ENCODE results near the gene CENATAC.
"Not testable (repeated sequence)": the region's sequence is repeated elsewhere in the genome, so short reads cannot be mapped to it uniquely, and the experiment has no call there.

The CENATAC gene

DNA sequence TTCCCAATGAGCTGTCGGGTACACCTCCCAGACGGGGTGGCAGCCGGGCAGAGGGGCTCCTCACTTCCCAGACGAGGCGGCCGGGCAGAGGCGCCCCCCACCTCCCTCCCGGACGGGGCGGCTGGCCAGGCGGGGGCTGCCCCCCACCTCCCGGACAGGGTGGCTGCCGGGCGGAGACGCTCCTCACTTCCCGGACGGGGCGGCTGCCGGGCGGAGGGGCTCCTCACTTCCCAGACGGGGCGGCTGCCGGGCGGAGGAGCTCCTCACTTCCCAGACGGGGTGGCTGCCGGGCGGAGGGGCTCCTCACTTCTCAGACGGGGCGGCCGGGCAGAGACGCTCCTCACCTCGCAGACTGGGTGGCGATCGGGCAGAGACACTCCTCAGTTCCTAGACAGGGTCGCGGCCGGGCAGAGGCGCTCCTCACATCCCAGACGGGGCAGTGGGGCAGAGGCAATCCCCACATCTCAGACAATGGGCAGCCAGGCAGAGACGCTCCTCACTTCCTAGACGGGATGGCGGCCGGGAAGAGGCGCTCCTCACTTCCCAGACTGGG is 6.4 kb upstream of the CENATAC start:
- H3K4me1 ChIP-seq (ENCODE audit: control insufficient read depth, insufficient read depth, low read length); H3K27me3 ChIP-seq (ENCODE audit: control insufficient read depth, insufficient read depth, low read length, poor library complexity, severe bottlenecking); H3K4me3 ChIP-seq (ENCODE audit: insufficient read depth, low read depth, low read length); H3K27ac ChIP-seq (ENCODE audit: insufficient read depth, low read depth, low read length, poor library complexity, severe bottlenecking); H3K9me3 ChIP-seq (ENCODE audit: control insufficient read depth, low read length); H3K36me3 ChIP-seq (ENCODE audit: control insufficient read depth, insufficient read depth, low read length): not testable (repeated sequence)
- WGBS, 2 experiments, result 94 to 95% methylated on average over 42 to 44 of the region's 44 CpGs

DNA sequence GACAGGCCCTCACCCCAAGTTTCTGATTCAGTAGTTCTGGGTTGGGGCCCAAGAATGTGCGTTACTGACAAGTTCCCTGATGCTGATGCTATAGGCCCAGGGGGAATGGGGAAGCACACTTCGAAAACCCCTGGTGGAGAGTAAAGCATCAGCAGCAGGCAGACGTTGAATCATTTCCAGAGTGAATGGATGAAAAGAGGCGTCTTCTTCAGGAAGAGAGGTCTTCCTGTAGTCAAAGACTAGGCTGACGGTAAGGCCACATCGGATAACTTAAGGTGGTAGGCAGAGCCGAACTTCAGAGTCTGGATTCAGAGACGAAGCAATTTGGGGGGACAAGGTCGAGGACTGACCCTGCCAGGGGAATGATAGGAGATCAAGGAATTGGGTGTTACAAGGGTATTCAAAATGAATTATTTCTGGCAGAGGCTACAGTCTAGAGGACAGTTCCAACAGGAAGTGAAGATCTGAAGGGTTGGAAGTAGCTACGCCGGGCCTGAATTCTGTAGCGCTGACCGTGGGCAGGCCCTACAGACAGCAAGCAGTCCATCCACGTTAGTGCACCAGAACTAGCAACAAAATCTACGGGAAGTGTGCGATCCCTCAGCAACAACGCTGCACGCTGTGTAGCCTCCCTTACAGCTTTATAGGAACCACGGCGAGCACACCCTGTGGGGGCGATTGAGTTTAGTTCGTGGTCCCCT is 862 bp upstream of the CENATAC start:
- Histone ChIP-seq H3K27me3 (ENCODE audit: control insufficient read depth, insufficient read depth, low read length, poor library complexity, severe bottlenecking) (no peaks in the 10 kb centered on the region), H3K4me1 (ENCODE audit: control insufficient read depth, insufficient read depth, low read length) (peaks cover 7% of the 10 kb centered on the region), H3K27ac (ENCODE audit: insufficient read depth, low read depth, low read length, poor library complexity, severe bottlenecking) (no peak overlapping the region), H3K36me3 (ENCODE audit: control insufficient read depth, insufficient read depth, low read length) (peaks cover 8% of the 10 kb centered on the region), H3K9me3 (ENCODE audit: control insufficient read depth, low read length) (no peaks in the 10 kb centered on the region), H3K4me3 (ENCODE audit: insufficient read depth, low read depth, low read length) (peak overlapping the region; percentile 99)
- 29 to 30% methylated on average over 22 of the region's 22 CpGs for WGBS, 2 experiments

DNA sequence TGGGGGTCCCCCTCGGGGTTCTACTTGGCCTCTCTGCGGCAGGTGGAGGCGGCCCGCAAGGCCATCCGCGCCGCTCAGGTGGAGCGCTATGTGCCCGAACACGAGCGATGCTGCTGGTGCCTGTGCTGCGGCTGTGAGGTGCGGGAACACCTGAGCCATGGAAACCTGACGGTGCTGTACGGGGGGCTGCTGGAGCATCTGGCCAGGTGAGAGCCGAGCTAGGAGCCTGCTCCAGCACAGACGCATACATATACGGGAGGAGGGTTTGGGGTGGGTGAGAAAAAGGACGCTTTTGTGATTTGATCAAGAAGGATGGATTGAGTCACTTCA is 415 bp downstream of the CENATAC start:
- WGBS, 2 experiments, result 1% methylated on average over 19 of the region's 19 CpGs
- Histone ChIP-seq H3K36me3 (ENCODE audit: control insufficient read depth, insufficient read depth, low read length) (peaks cover 8% of the 10 kb centered on the region), H3K9me3 (ENCODE audit: control insufficient read depth, low read length) (no peaks in the 10 kb centered on the region), H3K27me3 (ENCODE audit: control insufficient read depth, insufficient read depth, low read length, poor library complexity, severe bottlenecking) (no peaks in the 10 kb centered on the region), H3K4me1 (ENCODE audit: control insufficient read depth, insufficient read depth, low read length) (peaks cover 7% of the 10 kb centered on the region), H3K4me3 (ENCODE audit: insufficient read depth, low read depth, low read length) (peak overlapping the region; percentile 99), H3K27ac (ENCODE audit: insufficient read depth, low read depth, low read length, poor library complexity, severe bottlenecking) (peak overlapping the region; percentile 44)

DNA sequence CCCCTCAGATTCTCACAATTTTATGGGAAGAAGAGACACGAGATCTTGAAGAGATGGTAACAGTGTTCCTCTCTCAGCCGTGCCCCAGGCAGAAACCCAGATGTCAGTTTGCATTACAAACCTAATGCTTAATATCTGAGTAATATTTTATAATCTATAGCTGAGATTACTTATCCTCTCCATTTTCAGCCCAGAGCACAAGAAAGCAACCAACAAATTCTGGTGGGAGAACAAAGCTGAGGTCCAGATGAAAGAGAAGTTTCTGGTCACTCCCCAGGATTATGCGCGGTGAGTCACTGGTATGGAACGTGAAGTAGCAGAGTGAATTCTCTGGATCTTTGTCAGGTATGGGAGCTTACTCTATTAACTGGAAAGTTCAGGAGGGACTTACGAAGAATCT is 884 bp downstream of the CENATAC start:
- Histone ChIP-seq H3K36me3 (ENCODE audit: control insufficient read depth, insufficient read depth, low read length) (peaks cover 4% of the 10 kb centered on the region), H3K9me3 (ENCODE audit: control insufficient read depth, low read length) (no peaks in the 10 kb centered on the region), H3K4me1 (ENCODE audit: control insufficient read depth, insufficient read depth, low read length) (peaks cover 7% of the 10 kb centered on the region), H3K27ac (ENCODE audit: insufficient read depth, low read depth, low read length, poor library complexity, severe bottlenecking) (peak overlapping the region; percentile 32), H3K4me3 (ENCODE audit: insufficient read depth, low read depth, low read length) (peak overlapping the region; percentile 99), H3K27me3 (ENCODE audit: control insufficient read depth, insufficient read depth, low read length, poor library complexity, severe bottlenecking) (no peaks in the 10 kb centered on the region)
- WGBS, 2 experiments, result 33 to 38% methylated on average over 5 to 6 of the region's 6 CpGs

DNA sequence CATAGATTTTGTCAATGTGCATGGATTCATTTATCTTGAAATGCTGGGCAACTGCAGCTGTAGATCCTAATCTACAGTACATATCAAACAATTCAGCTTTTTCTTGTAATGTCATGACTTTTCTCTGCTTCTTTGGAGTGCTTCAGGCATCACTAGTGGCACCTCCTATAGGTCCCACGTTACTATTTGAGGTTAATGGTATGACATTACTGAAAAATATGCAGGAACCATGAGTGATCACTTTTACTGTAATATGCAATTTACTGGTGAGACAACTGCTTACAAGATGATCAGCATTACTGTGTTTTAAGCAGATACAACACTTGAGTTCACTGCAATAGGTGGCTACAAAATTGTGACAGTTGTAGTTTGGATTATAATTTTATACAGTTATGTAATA is 3.0 kb downstream of the CENATAC start:
- 94 to 100% methylated on average over 1 of the region's 1 CpG for WGBS, 2 experiments
- Histone ChIP-seq H3K9me3 (ENCODE audit: control insufficient read depth, low read length) (no peaks in the 10 kb centered on the region), H3K36me3 (ENCODE audit: control insufficient read depth, insufficient read depth, low read length) (peaks cover 4% of the 10 kb centered on the region), H3K27me3 (ENCODE audit: control insufficient read depth, insufficient read depth, low read length, poor library complexity, severe bottlenecking) (no peaks in the 10 kb centered on the region), H3K27ac (ENCODE audit: insufficient read depth, low read depth, low read length, poor library complexity, severe bottlenecking) (no peak overlapping the region), H3K4me1 (ENCODE audit: control insufficient read depth, insufficient read depth, low read length) (peaks cover 7% of the 10 kb centered on the region), H3K4me3 (ENCODE audit: insufficient read depth, low read depth, low read length) (no peak overlapping the region)

DNA sequence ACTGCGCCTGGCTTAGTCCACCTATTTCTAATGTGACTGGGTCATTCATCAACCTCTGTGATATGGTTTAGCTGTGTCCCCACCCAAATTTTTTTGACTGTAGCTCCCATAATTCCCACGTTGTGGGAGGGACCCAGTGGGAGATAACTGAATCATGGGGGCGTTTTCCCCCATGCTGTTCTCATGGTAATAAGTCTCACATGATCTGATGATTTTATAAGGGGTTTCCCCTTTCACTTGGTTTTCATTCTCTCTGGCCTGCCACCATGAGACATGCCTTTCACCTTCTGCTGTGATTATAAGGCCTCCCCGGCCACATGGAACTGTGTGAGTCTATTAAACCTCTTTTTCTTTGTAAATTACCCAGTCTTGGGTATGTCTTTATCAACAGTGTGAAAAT is 8.7 kb downstream of the CENATAC start:
- peaks cover 14% of the 10 kb centered on the region for H3K36me3 ChIP-seq (ENCODE audit: control insufficient read depth, insufficient read depth, low read length)
- WGBS, 2 experiments, result 95 to 98% methylated on average over 4 of the region's 4 CpGs
- no peaks in the 10 kb centered on the region for H3K9me3 ChIP-seq (ENCODE audit: control insufficient read depth, low read length)
- H3K27ac ChIP-seq (ENCODE audit: insufficient read depth, low read depth, low read length, poor library complexity, severe bottlenecking), result no peak overlapping the region
- H3K27me3 ChIP-seq (ENCODE audit: control insufficient read depth, insufficient read depth, low read length, poor library complexity, severe bottlenecking), result no peaks in the 10 kb centered on the region
- H3K4me1 ChIP-seq (ENCODE audit: control insufficient read depth, insufficient read depth, low read length), result no peaks in the 10 kb centered on the region
- H3K4me3 ChIP-seq (ENCODE audit: insufficient read depth, low read depth, low read length), result no peak overlapping the region

DNA sequence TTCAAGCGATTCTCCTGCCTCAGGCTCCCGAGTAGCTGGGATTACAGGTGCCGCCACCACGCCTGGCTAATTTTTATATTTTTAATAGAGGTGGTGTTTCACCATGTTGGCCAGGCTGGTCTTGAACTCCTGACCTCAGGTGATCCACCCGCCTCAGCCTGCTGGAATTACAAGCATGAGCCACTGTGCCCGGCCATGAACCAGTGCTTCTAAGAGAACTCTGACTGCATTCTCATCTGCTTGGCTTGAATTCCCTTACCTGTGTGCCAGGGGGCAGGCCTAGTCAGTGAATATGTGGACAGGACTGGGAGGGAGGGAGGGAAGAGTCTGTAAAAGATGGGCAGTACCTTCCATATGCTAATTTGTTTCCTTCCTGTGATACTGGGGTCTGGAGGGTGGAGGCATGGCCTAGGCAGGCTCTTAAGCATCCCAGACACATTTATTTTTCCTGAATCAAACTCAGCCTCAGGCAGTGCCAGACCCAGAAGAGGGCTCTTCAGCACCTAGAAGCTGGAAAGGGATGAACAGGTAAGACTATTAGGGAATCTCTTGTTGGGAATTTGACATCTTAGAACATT is 13.6 kb downstream of the CENATAC start:
- WGBS, 2 experiments, result 95 to 96% methylated on average over 6 of the region's 6 CpGs
- no peaks in the 10 kb centered on the region for H3K27me3 ChIP-seq (ENCODE audit: control insufficient read depth, insufficient read depth, low read length, poor library complexity, severe bottlenecking)
- H3K36me3 ChIP-seq (ENCODE audit: control insufficient read depth, insufficient read depth, low read length), result peaks cover 44% of the 10 kb centered on the region
- no peak overlapping the region for H3K4me3 ChIP-seq (ENCODE audit: insufficient read depth, low read depth, low read length)
- peaks cover 3% of the 10 kb centered on the region for H3K4me1 ChIP-seq (ENCODE audit: control insufficient read depth, insufficient read depth, low read length)
- H3K27ac ChIP-seq (ENCODE audit: insufficient read depth, low read depth, low read length, poor library complexity, severe bottlenecking), result no peak overlapping the region
- no peaks in the 10 kb centered on the region for H3K9me3 ChIP-seq (ENCODE audit: control insufficient read depth, low read length)

DNA sequence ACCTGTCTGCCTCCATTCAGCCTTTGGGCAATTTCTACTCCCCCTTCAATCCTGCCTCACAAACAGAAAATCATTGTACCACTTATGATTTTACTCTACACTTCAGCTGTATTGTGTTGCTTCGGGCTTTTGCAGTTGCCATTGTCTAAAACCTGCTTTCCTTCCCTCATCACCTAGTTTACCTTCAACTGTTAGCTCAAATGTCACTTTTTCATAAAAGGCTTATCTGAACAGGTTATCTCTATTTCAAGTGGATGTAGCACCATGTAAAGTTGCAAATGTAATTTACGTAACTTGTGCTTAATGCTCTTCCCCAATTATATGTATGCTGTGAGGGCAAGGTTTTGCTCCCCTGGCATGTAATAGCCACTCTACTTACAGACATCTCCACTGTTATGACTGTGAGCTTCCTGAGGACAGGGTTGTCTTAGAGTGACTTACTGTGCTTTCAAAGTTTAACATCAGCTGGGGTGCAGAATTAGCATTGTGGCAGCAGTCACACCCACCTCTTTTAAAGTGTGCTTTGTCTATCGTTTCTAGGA is 14.8 kb downstream of the CENATAC start:
- WGBS, 2 experiments, result 93 to 98% methylated on average over 3 of the region's 3 CpGs
- Histone ChIP-seq H3K27ac (ENCODE audit: insufficient read depth, low read depth, low read length, poor library complexity, severe bottlenecking) (no peak overlapping the region), H3K27me3 (ENCODE audit: control insufficient read depth, insufficient read depth, low read length, poor library complexity, severe bottlenecking) (no peaks in the 10 kb centered on the region), H3K9me3 (ENCODE audit: control insufficient read depth, low read length) (no peaks in the 10 kb centered on the region), H3K4me3 (ENCODE audit: insufficient read depth, low read depth, low read length) (no peak overlapping the region), H3K4me1 (ENCODE audit: control insufficient read depth, insufficient read depth, low read length) (peaks cover 5% of the 10 kb centered on the region), H3K36me3 (ENCODE audit: control insufficient read depth, insufficient read depth, low read length) (peaks cover 42% of the 10 kb centered on the region)

DNA sequence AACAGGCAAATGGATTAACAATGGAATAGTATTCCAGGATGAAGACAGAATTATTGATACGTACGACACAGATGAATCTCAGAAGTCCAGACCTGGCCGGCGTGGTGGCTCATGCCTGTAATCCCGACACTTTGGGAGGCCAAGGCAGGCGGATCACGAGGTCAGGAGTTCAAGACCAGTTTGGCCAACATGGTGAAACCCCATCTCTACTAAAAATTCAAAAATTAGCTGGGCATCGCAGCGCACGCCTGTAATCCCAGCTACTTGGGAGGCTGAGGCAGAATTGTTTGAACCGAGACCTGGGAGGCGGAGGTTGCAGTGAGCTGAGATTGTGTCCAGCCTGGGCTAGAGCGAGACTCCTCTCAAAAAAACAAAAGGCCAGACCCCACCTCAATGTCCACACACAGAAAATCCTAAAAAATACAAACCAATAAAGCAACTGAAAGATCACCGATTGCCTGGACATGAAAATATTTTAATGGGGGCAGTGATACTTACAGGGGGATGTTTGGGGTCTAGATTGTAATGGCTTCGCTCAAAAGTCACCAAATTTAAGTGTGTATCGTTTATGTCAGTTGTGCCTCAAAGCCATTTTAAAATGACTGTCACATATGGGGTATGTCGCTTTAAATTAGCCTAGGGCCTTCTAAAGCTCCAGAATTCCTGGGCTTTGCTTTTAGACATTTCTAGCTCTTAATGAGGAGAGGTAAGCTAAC is 16.4 kb downstream of the CENATAC start:
- peaks cover 41% of the 10 kb centered on the region for H3K36me3 ChIP-seq (ENCODE audit: control insufficient read depth, insufficient read depth, low read length)
- H3K4me3 ChIP-seq (ENCODE audit: insufficient read depth, low read depth, low read length), result no peak overlapping the region
- WGBS, 2 experiments, result 90% methylated on average over 17 of the region's 17 CpGs
- peaks cover 5% of the 10 kb centered on the region for H3K4me1 ChIP-seq (ENCODE audit: control insufficient read depth, insufficient read depth, low read length)
- H3K27me3 ChIP-seq (ENCODE audit: control insufficient read depth, insufficient read depth, low read length, poor library complexity, severe bottlenecking), result no peaks in the 10 kb centered on the region
- H3K9me3 ChIP-seq (ENCODE audit: control insufficient read depth, low read length), result no peaks in the 10 kb centered on the region
- H3K27ac ChIP-seq (ENCODE audit: insufficient read depth, low read depth, low read length, poor library complexity, severe bottlenecking), result no peak overlapping the region

DNA sequence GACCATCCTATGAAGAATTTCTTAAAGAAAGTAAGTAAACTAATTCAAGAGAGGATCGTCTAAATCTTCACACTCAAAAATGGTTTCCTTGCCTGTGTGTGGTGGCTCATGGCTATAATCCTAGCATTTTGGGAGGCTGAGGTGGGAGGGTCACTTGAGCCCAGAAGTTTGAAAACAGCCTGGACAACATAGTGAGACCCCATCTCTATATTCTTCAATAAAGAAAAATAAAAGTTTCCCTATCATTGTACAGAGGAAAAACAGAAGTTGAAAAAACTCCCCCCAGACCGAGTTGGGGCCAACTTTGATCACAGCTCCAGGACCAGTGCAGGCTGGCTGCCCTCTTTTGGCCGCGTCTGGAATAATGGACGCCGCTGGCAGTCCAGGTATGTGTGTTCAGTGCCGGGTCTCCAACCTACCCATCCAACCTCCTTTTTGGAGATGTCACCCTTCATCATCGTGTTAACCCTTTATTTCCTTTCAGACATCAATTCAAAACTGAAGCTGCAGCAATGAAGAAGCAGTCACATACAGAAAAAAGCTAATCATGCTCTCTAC is 17.2 kb downstream of the CENATAC start:
- no peak overlapping the region for H3K4me3 ChIP-seq (ENCODE audit: insufficient read depth, low read depth, low read length)
- peaks cover 5% of the 10 kb centered on the region for H3K4me1 ChIP-seq (ENCODE audit: control insufficient read depth, insufficient read depth, low read length)
- H3K27me3 ChIP-seq (ENCODE audit: control insufficient read depth, insufficient read depth, low read length, poor library complexity, severe bottlenecking), result no peaks in the 10 kb centered on the region
- no peak overlapping the region for H3K27ac ChIP-seq (ENCODE audit: insufficient read depth, low read depth, low read length, poor library complexity, severe bottlenecking)
- H3K36me3 ChIP-seq (ENCODE audit: control insufficient read depth, insufficient read depth, low read length), result peaks cover 41% of the 10 kb centered on the region
- no peaks in the 10 kb centered on the region for H3K9me3 ChIP-seq (ENCODE audit: control insufficient read depth, low read length)
- WGBS, 2 experiments, result 78 to 80% methylated on average over 8 of the region's 8 CpGs
